Naive thymus-derived CD4-positive, alpha-beta T cell (primary cell): ENCODE results near the gene LSM4. TPM values are rescaled to one million over a fixed set of nuclear protein-coding genes. Genes with fewer than 3 reads are reported as not detected.

Experiments
- ATAC-seq: fragments of 150-1000 bp; cut with Tn5 transposase; 2 replicates; pipeline ENCODE4 v1.10.0; 2021; ENCODE audit warnings: mild to moderate bottlenecking, moderate library complexity
- CTCF ChIA-PET: fragments of 350-600 bp; sonication (Branson Sonifier 250); formaldehyde crosslinking; loops from one replicate; lab custom pipeline; 2021; ENCODE audit warnings: antibody characterized with exemption; lab: Charles Lee
- POLR2A ChIA-PET: fragments of 350-600 bp; sonication (Branson Sonifier 250); formaldehyde crosslinking; loops from one replicate; lab custom pipeline; 2021; ENCODE audit warnings: antibody characterized with exemption, inconsistent platforms; lab: Charles Lee
- DNase-seq, 9 donors: peaks; one replicate each; pipeline versions ENCODE4 v3.0.0 to v3.0.0-alpha.2; 2020 to 2022; ENCODE audit warnings: mixed read lengths in 1 of 9
- H3K27ac ChIP-seq: one replicate; pipeline ENCODE4 v1.7.0; 2013; ENCODE audit warnings: mild to moderate bottlenecking, low read depth, low read length, moderate library complexity
- H3K27me3 ChIP-seq, 2 donors: one replicate each; pipeline ENCODE4 v1.7.0; 2013; ENCODE audit warnings: low read length in 2 of 2, mild to moderate bottlenecking in 2 of 2, moderate library complexity in 2 of 2; ENCODE audit not compliant: control insufficient read depth in 2 of 2, insufficient read depth in 2 of 2
- H3K36me3 ChIP-seq, 3 experiments: 1 replicate in 2 of 3; 2 replicates in 1 of 3; pipeline ENCODE4 v1.7.0; 2013; ENCODE audit warnings: low read length in 3 of 3, mild to moderate bottlenecking in 3 of 3, moderate library complexity in 1 of 3; ENCODE audit not compliant: insufficient read depth in 3 of 3, control insufficient read depth in 2 of 3
- H3K4me1 ChIP-seq, 2 donors: one replicate each; pipeline ENCODE4 v1.7.0; 2013; ENCODE audit warnings: low read length in 2 of 2, mild to moderate bottlenecking in 2 of 2, moderate library complexity in 1 of 2; ENCODE audit not compliant: control insufficient read depth in 2 of 2, insufficient read depth in 2 of 2
- H3K4me3 ChIP-seq: 2 replicates; pipeline ENCODE4 v1.7.0; 2013; ENCODE audit warnings: mild to moderate bottlenecking, low read length
- H3K9me3 ChIP-seq, 3 experiments: 1 replicate in 2 of 3; 2 replicates in 1 of 3; pipeline ENCODE4 v1.7.0; 2013; ENCODE audit warnings: low read length in 3 of 3; ENCODE audit not compliant: control insufficient read depth in 2 of 3
- H3K27ac Mint-ChIP-seq, 9 donors: one replicate each; pipeline ENCODE4 v1.8.0; 2020 to 2022; ENCODE audit warnings: mixed read lengths in 9 of 9, mild to moderate bottlenecking in 8 of 9, moderate library complexity in 5 of 9, inconsistent platforms in 2 of 9
- H3K27me3 Mint-ChIP-seq, 5 donors: one replicate each; pipeline ENCODE4 v1.8.0; 2021 to 2022; ENCODE audit warnings: mixed read lengths in 5 of 5, mild to moderate bottlenecking in 1 of 5
- H3K36me3 Mint-ChIP-seq, 5 donors: one replicate each; pipeline ENCODE4 v1.8.0; 2020 to 2022; ENCODE audit warnings: mixed read lengths in 5 of 5, mild to moderate bottlenecking in 3 of 5, inconsistent platforms in 1 of 5
- H3K4me1 Mint-ChIP-seq, 7 donors: one replicate each; pipeline ENCODE4 v1.8.0; 2020 to 2022; ENCODE audit warnings: mixed read lengths in 7 of 7, mild to moderate bottlenecking in 3 of 7, inconsistent platforms in 1 of 7
- H3K4me3 Mint-ChIP-seq, 10 donors: one replicate each; pipeline ENCODE4 v1.8.0; 2020 to 2022; ENCODE audit warnings: mild to moderate bottlenecking in 10 of 10, mixed read lengths in 10 of 10, moderate library complexity in 6 of 10, inconsistent platforms in 2 of 10
- H3K9me3 Mint-ChIP-seq, 11 donors: one replicate each; pipeline ENCODE4 v1.8.0; 2020 to 2022; ENCODE audit warnings: mixed read lengths in 11 of 11, mild to moderate bottlenecking in 4 of 11, inconsistent platforms in 1 of 11, moderate library complexity in 1 of 11
- intact Hi-C, 2 donors: fragments of 100-400 bp; cut with micrococcal nuclease; formaldehyde crosslinking; loops; one replicate each; pipeline ENCODE4 v1.15.1; 2023
- polyA plus RNA-seq, 2 donors: library from polyadenylated mRNA; unstranded; fragments of 300-500 nt; fragmentation: Illumina TruSeq; gene quantifications; one replicate each; pipeline ENCODE4 v1.2.3, GENCODE V29; 2021
- total RNA-seq, 6 experiments: library from RNA in 5 of 6; stranded (reverse) in 5 of 6; gene quantifications; 1 replicate in 5 of 6; 2 replicates in 1 of 6; pipeline ENCODE4 v1.2.3 and lab custom pipeline; 2021 to 2026

LSM4 gene
- total and polyA plus RNA-seq, 7 experiments from 2014 or later = 45.3 to 163 (median 67.5) TPM

- ChIA-PET POLR2A (interaction anchor here (1.0 to 6.7 kb wide), 2 partner anchors 10 to 15 kb away, joined by 4 to 216 read pairs; partner anchors contain the start of gene JUND), CTCF (no interaction called here)
- Histone ChIP-seq H3K27me3 (no peaks in the 10 kb centered on the region), H3K4me3 (no peak overlapping the region), H3K27ac (peak overlapping the region; percentile 50), H3K36me3 (no peaks in the 10 kb centered on the region), H3K9me3 (no peaks in the 10 kb centered on the region), H3K4me1 (peaks cover 32 to 41% of the 10 kb centered on the region in 2 donors)
- ATAC-seq = no peak
- no peaks in the 10 kb centered on the region for H3K27me3 Mint-ChIP-seq
- intact Hi-C loops = loop anchor here in 1 of 2 donors (2.0 kb wide), 1 partner anchor 14 kb away; the partner anchor contains the start of gene JUND
- peaks cover 0 to 30% (median 0%) of the 10 kb centered on the region in 5 donors for H3K36me3 Mint-ChIP-seq
- DNase-seq = no peak
- peak overlapping the region; percentile 42 to 100 (median 94) for H3K27ac Mint-ChIP-seq
- H3K4me1 Mint-ChIP-seq = peaks cover 32 to 58% (median 41%) of the 10 kb centered on the region in 7 donors
- H3K9me3 Mint-ChIP-seq = peaks cover 0 to 21% (median 0%) of the 10 kb centered on the region in 11 donors
- H3K4me3 Mint-ChIP-seq = peak overlapping the region in 4 of 10 donors; percentile 55 to 83 (median 63)
These were observed 27.8 kb downstream of the LSM4 start for GRCh38 chr19:18295034-18295451.

GRCh38 chr19:18294467-18294864, 28.4 kb downstream of the LSM4 start:
- CTCF ChIA-PET = interaction anchor here (3.2 kb wide), 1 partner anchor 15 kb away, joined by 17 read pairs; no protein-coding TSS in a partner anchor
- Histone ChIP-seq H3K27ac (peak overlapping the region; percentile 92), H3K27me3 (no peaks in the 10 kb centered on the region), H3K4me1 (peaks cover 38 to 47% of the 10 kb centered on the region in 2 donors), H3K9me3 (no peaks in the 10 kb centered on the region), H3K36me3 (no peaks in the 10 kb centered on the region), H3K4me3 (no peak overlapping the region)
- peaks cover 37 to 64% (median 47%) of the 10 kb centered on the region in 7 donors for H3K4me1 Mint-ChIP-seq
- peaks cover 0 to 30% (median 0%) of the 10 kb centered on the region in 5 donors for H3K36me3 Mint-ChIP-seq
- peaks cover 0 to 21% (median 0%) of the 10 kb centered on the region in 11 donors for H3K9me3 Mint-ChIP-seq
- H3K27ac Mint-ChIP-seq = peak overlapping the region; percentile 42 to 100 (median 94)
- H3K4me3 Mint-ChIP-seq = peak overlapping the region in 8 of 10 donors; percentile 2 to 83 (median 63)
- H3K27me3 Mint-ChIP-seq = no peaks in the 10 kb centered on the region
- peak; percentile 70 for ATAC-seq
- intact Hi-C loops = loop anchor here (1.0 to 5.0 kb wide), 4 partner anchors 9 to 123 kb away; partner anchors contain the start of genes JUND (in 1 of the 2) and SSBP4 (in 1 of the 2)
- peak; percentile 65 to 92 (median 84) for DNase-seq
- POLR2A ChIA-PET = interaction anchor here (1.0 to 6.7 kb wide), 4 partner anchors 8 to 23 kb away, joined by 4 to 216 read pairs (median 85); partner anchors contain the start of gene JUND

GRCh38 chr19:18293642-18294466, 29.0 kb downstream of the LSM4 start:
- intact Hi-C loops = loop anchor here (1.0 to 5.0 kb wide), 4 partner anchors 9 to 123 kb away; partner anchors contain the start of genes JUND (in 1 of the 2) and SSBP4 (in 1 of the 2)
- ATAC-seq = no peak
- Histone ChIP-seq H3K4me3 (peak overlapping the region; percentile 84), H3K9me3 (no peaks in the 10 kb centered on the region), H3K36me3 (no peaks in the 10 kb centered on the region), H3K27me3 (no peaks in the 10 kb centered on the region), H3K4me1 (peaks cover 41 to 47% of the 10 kb centered on the region in 2 donors), H3K27ac (peak overlapping the region; percentile 92)
- Mint-ChIP-seq H3K9me3 (peaks cover 0 to 21% (median 0%) of the 10 kb centered on the region in 11 donors), H3K27me3 (no peaks in the 10 kb centered on the region), H3K27ac (peak overlapping the region; percentile 42 to 100 (median 96)), H3K36me3 (peaks cover 0 to 30% (median 0%) of the 10 kb centered on the region in 5 donors), H3K4me1 (peaks cover 37 to 64% (median 52%) of the 10 kb centered on the region in 7 donors), H3K4me3 (peak overlapping the region; percentile 14 to 96 (median 92))
- no peak for DNase-seq
- ChIA-PET POLR2A (interaction anchor here (0.6 to 6.7 kb wide), 9 partner anchors 9 to 243 kb away, joined by 3 to 216 read pairs (median 23); partner anchors contain the start of genes JUND and LSM4), CTCF (interaction anchor here (1.4 to 3.2 kb wide), 2 partner anchors 8 to 14 kb away, joined by 3 to 17 read pairs; no protein-coding TSS in a partner anchor)

- H3K27me3 Mint-ChIP-seq = no peaks in the 10 kb centered on the region
- H3K27ac Mint-ChIP-seq = peak overlapping the region in 8 of 9 donors; percentile 87 to 100 (median 96)
- H3K4me1 Mint-ChIP-seq = peaks cover 37 to 71% (median 55%) of the 10 kb centered on the region in 7 donors
- Histone ChIP-seq H3K36me3 (no peaks in the 10 kb centered on the region), H3K27ac (peak overlapping the region; percentile 92), H3K4me3 (peak overlapping the region; percentile 84), H3K4me1 (peaks cover 41 to 47% of the 10 kb centered on the region in 2 donors), H3K27me3 (no peaks in the 10 kb centered on the region), H3K9me3 (no peaks in the 10 kb centered on the region)
- CTCF ChIA-PET = interaction anchor here (1.0 to 3.2 kb wide), 6 partner anchors 9 to 34 kb away, joined by 3 to 17 read pairs (median 5); partner anchors contain the start of genes JUND and LSM4
- peak overlapping the region; percentile 80 to 96 (median 92) for H3K4me3 Mint-ChIP-seq
- peaks cover 0 to 30% (median 0%) of the 10 kb centered on the region in 5 donors for H3K36me3 Mint-ChIP-seq
- ATAC-seq = no peak
- H3K9me3 Mint-ChIP-seq = peaks cover 0 to 21% (median 0%) of the 10 kb centered on the region in 11 donors
- intact Hi-C loops = loop anchor here in 1 of 2 donors (5.0 kb wide), 1 partner anchor 124 kb away; the partner anchor contains the start of gene SSBP4
- POLR2A ChIA-PET = interaction anchor here (0.6 to 6.7 kb wide), 11 partner anchors 9 to 243 kb away, joined by 3 to 216 read pairs (median 6); partner anchors contain the start of genes JUND, LSM4 and MPV17L2
- DNase-seq = peak in 2 of 9 donors; percentile 34 to 78
These were observed 29.9 kb downstream of the LSM4 start for GRCh38 chr19:18292810-18293641.

GRCh38 chr19:18292462-18292809, 30.4 kb downstream of the LSM4 start:
- intact Hi-C loops = loop anchor here in 1 of 2 donors (5.0 kb wide), 1 partner anchor 125 kb away; the partner anchor contains the start of gene SSBP4
- peak overlapping the region; percentile 84 for H3K4me3 ChIP-seq
- H3K4me1 Mint-ChIP-seq = peaks cover 37 to 71% (median 55%) of the 10 kb centered on the region in 7 donors
- ATAC-seq (no peak), DNase-seq (peak in 2 of 9 donors; percentile 37 to 56)
- H3K4me1 ChIP-seq = peaks cover 41 to 47% of the 10 kb centered on the region in 2 donors
- H3K36me3 ChIP-seq = no peaks in the 10 kb centered on the region
- peak overlapping the region; percentile 80 to 96 (median 92) for H3K4me3 Mint-ChIP-seq
- H3K9me3 ChIP-seq = no peaks in the 10 kb centered on the region
- CTCF ChIA-PET = interaction anchor here (1.0 to 3.2 kb wide), 6 partner anchors 9 to 34 kb away, joined by 3 to 17 read pairs (median 5); partner anchors contain the start of genes JUND and LSM4
- H3K27ac ChIP-seq = peak overlapping the region; percentile 92
- H3K27me3 ChIP-seq = no peaks in the 10 kb centered on the region
- peaks cover 0 to 21% (median 0%) of the 10 kb centered on the region in 11 donors for H3K9me3 Mint-ChIP-seq
- no peaks in the 10 kb centered on the region for H3K27me3 Mint-ChIP-seq
- peaks cover 0 to 30% (median 0%) of the 10 kb centered on the region in 5 donors for H3K36me3 Mint-ChIP-seq
- peak overlapping the region; percentile 78 to 100 (median 96) for H3K27ac Mint-ChIP-seq
- POLR2A ChIA-PET = interaction anchor here (0.7 to 6.7 kb wide), 14 partner anchors 8 to 173 kb away, joined by 3 to 216 read pairs (median 6); partner anchors contain the start of genes JUND, LSM4, MPV17L2 and RAB3A
